OCI-M1 (cell line): ENCODE data around the gene RNASE7.
"Not testable (repeated sequence)": the region's sequence is repeated elsewhere in the genome, so short reads cannot be mapped to it uniquely, and the experiment has no call there.

ENCODE experiments used
- DNase-seq: peaks from one replicate; lab custom pipeline; 2025; lab: John Stamatoyannopoulos, UW

RNASE7 gene, protein sequence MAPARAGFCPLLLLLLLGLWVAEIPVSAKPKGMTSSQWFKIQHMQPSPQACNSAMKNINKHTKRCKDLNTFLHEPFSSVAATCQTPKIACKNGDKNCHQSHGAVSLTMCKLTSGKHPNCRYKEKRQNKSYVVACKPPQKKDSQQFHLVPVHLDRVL

DNA sequence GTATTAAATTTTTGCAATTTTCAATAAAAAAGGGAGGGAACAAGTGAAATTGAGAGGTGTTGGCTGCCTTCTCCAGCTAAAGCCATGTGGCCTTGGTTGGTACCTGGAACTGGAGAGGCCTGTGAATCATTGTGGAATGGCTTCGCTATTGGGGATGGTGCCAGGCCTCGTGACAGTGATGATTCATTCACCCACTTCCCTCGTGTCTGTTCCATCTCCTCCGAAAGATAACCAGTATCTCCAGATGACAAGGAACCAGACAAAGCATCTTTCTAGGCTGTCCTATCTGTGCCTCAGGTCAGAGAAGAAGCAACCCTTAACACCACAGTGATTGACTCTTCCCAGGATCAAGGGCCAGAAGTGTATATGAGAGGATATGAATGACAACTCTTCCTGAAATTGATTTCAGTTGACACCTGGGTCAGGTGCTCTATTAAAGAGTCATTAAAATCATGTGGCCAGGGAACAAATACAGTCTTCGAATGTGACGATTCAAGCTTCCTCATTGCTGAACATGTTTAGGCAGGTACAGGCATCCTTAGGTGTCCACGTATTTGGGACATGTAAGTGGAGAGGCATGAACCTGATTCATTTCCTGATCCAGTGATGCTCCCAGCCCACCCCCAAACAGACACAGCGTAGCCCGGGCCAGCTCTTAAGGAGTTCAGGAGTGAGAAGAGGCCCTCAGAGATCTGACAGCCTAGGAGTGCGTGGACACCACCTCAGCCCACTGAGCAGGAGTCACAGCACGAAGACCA lies at the start of gene RNASE7:
RNASE7 (plus strand) TSS at position 687 of the 758 bp plus-strand sequence. CDS start 631 bp downstream, outside the sequence.
- DNase-seq, result no peak

GRCh38 chr14:20996521-20996920 lies 45.6 kb upstream of the RNASE7 start:
- DNase-seq, result no peak

- no peak for DNase-seq
Measured at GRCh38 chr14:20997115-20997514, 45.0 kb upstream of the RNASE7 start.

DNA sequence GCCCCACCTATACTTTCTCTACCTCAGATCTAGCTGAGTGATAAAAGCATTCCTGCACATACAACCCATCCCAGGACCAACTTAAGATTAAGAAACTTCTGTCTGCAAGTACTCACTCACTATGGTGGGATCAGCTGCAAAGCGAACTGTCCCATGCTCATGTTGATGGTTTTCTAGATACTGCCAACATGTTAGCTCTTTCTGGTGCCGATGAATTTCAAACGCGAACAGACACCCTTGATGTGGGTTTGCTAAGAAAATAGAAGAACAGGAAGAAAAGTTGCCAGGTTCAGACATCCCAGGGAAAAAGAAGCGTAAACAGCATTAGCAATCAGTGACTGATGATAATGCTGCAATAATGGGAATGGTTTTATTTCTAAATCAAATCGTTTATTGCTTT lies 44.6 kb upstream of the RNASE7 start:
- no peak for DNase-seq

GRCh38 chr14:20998139-20998538 lies 44.0 kb upstream of the RNASE7 start:
- DNase-seq, result no peak

DNA sequence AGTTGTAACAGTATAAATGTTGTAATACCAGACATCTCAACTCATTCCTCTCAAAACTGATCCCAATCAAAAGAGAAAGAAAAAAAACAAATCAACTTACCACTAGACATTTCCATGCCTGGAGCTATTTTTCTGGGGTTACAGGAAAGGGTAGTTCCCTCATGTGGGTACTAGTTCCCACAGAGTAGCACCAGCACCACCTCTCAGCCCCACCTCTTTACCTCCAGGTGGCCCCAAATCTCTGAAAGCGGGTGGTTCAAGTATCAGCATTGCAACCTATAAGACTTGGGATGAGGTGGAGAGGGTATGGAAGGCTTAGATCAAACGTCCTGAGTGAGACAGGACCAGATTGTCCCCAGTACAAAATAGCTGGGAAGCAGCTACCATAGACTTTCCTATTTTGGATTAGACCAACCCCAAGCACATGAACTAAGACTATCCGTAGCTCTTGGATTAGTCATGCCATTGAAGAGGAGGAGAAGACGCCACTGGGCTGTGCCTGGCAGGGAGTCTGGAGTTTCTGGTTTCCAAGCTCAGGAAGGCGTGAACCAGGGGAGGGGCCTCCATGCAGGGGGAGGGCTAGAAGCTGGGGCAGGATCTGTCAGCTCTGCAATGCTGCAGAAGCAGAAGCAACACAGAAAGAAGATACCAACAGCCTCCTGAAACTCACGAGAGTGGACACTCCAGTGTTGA lies 43.3 kb upstream of the RNASE7 start, which contains the start of gene SLC39A2:
SLC39A2 (plus strand) TSS at position 620 of the 693 bp plus-strand sequence. CDS start 154 bp downstream, outside the sequence.
- no peak for DNase-seq

GRCh38 chr14:20999591-20999990 lies 42.6 kb upstream of the RNASE7 start:
- DNase-seq, result no peak

GRCh38 chr14:21001218-21001617 lies 40.9 kb upstream of the RNASE7 start:
- no peak for DNase-seq

DNA sequence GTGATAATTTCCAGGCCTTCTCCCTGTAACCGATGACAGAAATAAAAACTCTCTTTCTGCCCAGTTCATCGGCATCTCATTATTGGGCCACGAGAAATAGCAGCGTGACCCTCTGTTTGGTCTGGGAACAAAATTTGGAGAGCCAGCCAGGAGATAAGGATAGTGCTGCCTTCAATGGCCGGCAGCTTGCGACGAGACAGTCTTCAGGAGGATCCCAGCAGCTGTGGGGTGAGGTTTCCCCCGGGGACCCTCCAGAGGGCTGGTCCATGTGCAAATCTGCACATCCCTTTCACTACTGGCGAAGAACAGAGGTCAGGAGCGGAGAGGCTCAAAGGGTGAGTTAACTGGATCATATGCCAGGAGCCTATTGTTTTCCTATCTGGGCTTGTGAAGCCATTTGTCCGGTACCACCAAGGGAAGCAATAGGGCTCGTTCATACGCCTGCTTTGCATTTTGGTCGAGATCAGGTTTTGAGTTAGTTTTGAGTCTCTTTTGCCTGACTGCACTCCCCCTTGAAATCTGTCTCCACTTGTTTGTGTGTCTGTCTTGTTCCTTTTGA lies 38.3 kb upstream of the RNASE7 start:
- no peak for DNase-seq

DNA sequence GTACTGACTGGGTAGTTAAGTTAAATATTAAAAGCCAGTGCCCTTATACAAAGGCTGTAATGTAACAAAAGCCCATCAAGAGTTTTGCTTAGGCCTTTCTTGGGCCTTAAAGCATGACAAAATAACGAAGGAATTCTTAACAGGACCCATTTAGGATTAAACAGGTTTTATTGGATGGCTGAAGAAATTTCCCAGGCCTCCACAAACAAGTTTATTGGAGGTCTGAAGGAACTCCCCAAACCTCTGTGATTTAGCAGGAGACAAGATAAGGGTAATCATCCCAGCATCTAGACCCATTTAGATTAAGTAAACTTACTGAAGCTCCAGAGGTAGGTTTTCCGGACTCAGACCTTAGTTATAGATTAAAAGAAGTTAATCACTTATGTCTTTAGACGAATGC lies 32.4 kb upstream of the RNASE7 start:
- DNase-seq, result not testable (repeated sequence)

DNA sequence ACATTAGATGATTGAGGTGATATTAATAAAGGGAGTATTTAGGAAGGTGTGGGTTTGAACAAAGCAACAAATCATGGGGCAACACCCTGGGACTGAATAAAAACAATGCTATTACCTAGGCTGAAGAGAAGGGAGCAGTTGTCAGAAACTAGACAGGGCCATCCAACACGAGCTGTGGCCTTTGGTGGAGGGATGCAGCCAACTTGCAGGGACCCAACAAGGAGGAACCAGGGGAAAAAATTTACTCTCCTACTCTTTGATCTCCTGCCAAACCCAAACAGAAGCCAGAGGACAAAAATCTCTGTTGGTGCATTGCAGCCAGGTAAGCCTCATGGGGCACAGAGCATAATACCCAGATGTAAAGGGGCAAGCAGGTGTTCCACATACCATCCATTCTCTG lies 31.0 kb upstream of the RNASE7 start:
- DNase-seq, result no peak

DNA sequence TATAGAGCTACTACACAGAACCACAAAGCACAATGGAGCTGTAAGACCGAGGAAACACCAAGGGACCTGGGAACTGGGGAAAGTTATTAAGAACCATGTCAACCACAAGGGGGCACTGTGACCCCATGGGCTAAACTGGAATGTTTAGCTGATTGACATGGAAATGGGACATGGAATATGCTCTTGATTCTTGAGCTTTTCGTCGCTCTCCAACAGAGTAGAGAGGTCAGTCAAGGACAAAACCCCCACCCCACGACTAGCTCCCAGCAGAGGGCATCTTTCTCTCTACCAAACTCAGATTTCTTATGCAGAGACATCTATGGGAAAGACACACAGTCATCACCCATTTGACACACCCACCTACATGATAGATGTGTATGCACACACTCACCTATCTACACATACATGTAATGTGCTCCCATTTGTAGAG lies 27.4 kb upstream of the RNASE7 start:
- peak; percentile 90 for DNase-seq

GRCh38 chr14:21015312-21015711 lies 26.9 kb upstream of the RNASE7 start:
- DNase-seq, result no peak

DNA sequence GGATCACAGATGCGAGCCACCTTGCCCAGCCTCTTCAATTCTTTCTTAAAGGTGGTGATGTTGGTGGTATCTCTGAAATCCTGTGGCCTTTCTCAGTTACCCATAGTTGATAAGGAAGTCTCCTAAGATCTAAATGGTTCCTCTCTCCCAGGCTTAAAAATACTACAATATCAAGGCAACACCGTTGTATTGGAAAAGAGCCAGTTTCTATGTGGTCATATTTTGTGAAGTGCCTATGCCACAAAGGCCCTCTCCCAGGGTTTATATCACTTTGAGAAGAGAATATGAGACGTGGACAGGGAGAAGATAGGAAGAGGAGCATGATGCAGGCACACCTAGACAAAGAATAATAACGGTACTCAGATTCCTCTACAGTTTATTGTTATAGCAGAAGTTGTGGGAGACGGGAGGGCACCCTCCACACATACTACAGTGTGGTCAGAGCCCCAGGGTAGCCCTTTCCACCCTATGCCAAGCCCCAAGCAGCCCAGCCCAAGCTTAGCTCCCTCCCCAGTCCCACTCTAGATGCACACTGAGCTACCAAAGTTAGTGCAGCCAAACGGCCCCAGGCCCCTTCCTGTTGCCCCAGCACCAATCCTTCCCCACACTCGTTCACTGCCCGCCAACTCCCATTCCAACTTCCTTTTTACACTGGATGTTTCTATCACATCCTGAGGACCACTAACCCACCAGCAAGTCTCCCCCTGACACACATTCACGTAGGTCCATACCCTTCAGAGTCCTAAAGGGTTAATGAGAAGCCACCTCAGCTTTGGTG lies 25.6 kb upstream of the RNASE7 start:
- DNase-seq, result peak; percentile 25

GRCh38 chr14:21017528-21018245 lies 24.5 kb upstream of the RNASE7 start:
- DNase-seq, result no peak

- DNase-seq, result no peak
Measured at GRCh38 chr14:21018286-21018685, 23.9 kb upstream of the RNASE7 start.

DNA sequence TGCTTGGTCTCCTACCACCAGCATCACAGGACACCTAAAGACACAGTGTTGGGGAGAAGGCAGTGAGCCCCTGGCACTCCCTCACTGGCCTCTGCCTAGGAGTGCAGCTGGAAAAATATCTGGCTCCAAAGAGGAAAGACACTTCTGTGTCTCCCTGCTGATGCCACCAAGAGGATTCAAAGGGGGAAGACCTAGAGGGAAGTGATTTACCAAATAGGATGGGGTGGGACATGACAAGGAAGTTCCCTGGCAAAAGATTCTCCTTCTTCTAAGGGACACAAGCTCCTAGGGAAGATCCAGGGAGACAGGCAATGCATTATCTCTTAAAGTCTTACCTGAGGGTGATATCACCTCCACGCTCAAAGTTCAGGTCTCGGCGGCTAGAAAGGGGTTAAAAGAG lies 23.4 kb upstream of the RNASE7 start:
- DNase-seq, result no peak

DNA sequence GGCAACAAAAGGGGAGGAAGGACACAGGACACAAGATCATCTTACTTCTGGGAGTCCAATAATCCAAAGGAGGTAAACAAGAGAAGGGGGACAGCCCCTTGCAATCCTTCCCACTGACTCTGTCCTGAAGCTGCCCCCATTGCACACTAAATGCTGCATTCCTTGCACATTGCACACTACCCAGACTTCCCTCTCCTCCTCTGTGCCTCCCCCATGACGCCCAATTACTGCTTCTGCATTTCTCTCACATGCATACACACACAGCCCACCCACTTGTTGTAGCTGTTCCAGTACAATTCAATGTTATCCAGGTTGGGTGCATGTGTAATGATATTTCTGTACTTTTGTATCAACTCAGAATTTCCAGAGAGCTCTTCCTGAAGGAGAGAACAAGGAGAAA lies 22.8 kb upstream of the RNASE7 start:
- DNase-seq, result no peak

DNA sequence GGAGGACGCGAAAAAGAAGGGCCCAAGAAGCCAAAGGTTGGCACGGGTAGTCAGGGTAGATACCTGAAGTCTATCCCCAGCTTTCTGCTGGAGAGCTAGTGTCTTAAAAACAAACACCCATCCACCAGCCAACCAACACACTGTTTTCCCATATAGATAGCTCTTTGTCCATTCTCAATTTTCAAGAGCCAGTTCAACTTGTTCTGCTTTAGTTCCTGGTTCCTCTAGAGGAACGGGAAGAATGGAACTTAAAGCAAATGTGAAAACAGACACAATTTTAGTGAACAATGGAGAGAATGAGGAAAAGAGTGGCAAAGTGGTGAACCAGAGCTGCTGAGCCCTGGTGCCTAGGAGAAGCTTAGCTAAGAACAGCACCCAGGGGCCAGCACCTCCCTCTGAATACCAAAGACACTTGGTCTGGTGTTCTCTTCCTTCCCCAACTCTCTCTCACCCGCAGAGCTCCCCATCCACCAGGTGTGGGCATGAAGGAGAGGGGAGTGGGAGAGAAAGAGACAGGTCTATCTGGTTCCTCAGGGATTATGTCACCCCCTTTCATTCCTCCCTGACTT lies 21.1 kb upstream of the RNASE7 start:
- DNase-seq, result no peak

GRCh38 chr14:21022686-21023085 lies 19.5 kb upstream of the RNASE7 start:
- no peak for DNase-seq

GRCh38 chr14:21023174-21023573 lies 19.0 kb upstream of the RNASE7 start:
- DNase-seq, result no peak
